Fibroblast of mammary gland (primary cell): ENCODE data around the gene SLC25A48.

Source experiments
- DNase-seq: peaks from one replicate; pipeline ENCODE4 v3.0.0-alpha.2; 2010; ENCODE audit warnings: low read depth
- H3K4me3 ChIP-seq: 2 replicates; pipeline ENCODE4 v1.5.1; 2011; ENCODE audit warnings: low read depth, mild to moderate bottlenecking, low read length, moderate library complexity; ENCODE audit not compliant: control insufficient read depth
- CTCF ChIP-seq: conservative IDR thresholded peaks from 2 replicates; pipeline ENCODE4 v1.5.1; 2011; ENCODE audit warnings: low read depth, low read length, inconsistent platforms; ENCODE audit not compliant: control insufficient read depth, insufficient read depth

SLC25A48 gene

GRCh38 chr5:135834639-135835529 is at the start of gene SLC25A48:
TSS of gene SLC25A48 (plus strand) at chr5:135834663. CDS start at chr5:135834848, 185 bp downstream.
- no peak for DNase-seq
- H3K4me3 ChIP-seq, result peak within 1 kb of the TSS; percentile 6
- no peak for TF ChIP-seq CTCF

- no peak overlapping the region for H3K4me3 ChIP-seq
- no peak for TF ChIP-seq CTCF
- no peak for DNase-seq
Observed at GRCh38 chr5:135800656-135801055, 33.8 kb upstream of the SLC25A48 start.

- TF ChIP-seq CTCF, result no peak
- H3K4me3 ChIP-seq, result no peak overlapping the region
- DNase-seq, result no peak
Observed at GRCh38 chr5:135810188-135810943, 24.1 kb upstream of the SLC25A48 start.

GRCh38 chr5:135811007-135811406 is 23.5 kb upstream of the SLC25A48 start:
- no peak for DNase-seq
- TF ChIP-seq CTCF, result no peak
- H3K4me3 ChIP-seq, result no peak overlapping the region

- H3K4me3 ChIP-seq, result no peak overlapping the region
- no peak for DNase-seq
- TF ChIP-seq CTCF, result no peak
Observed at GRCh38 chr5:135813758-135814157, 20.7 kb upstream of the SLC25A48 start.

- TF ChIP-seq CTCF, result no peak
- DNase-seq, result no peak
Observed at GRCh38 chr5:135814316-135814715, 20.1 kb upstream of the SLC25A48 start.

More at GRCh38 chr5:135814316-135814715, 20.1 kb upstream of the SLC25A48 start:
- no peak overlapping the region for H3K4me3 ChIP-seq
